HUDEP-2 (cell line): ENCODE results near the gene NOS1AP.
"Not testable (repeated sequence)": the region's sequence is repeated elsewhere in the genome, so short reads cannot be mapped to it uniquely, and the experiment has no call there.

ENCODE experiments used
- DNase-seq, 76 experiments: peaks; one replicate each; lab custom pipeline; 2025; ENCODE audit not compliant: unreplicated experiment in 76 of 76; lab: John Stamatoyannopoulos, UW

Gene NOS1AP

DNA sequence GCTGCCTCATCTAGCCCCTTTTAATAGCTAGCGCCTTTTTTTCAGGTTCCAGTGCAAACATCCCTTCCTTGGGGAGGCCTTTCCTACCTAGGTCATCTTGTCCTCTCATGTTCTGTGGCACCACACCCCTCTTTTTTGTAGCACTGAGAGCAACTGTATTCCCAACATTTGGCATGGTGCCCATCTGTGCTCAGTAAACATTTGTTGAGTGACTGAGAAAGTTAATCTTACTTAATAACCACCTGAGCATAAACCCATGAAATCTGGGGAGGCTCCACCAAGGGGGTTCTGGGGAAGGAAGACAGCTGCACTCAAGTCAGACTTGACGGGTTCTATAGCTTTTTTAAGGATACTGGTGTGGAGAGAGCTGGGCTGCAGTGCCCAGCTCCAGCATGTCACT is 90.0 kb downstream of the NOS1AP start:
- DNase-seq = no peak

DNA sequence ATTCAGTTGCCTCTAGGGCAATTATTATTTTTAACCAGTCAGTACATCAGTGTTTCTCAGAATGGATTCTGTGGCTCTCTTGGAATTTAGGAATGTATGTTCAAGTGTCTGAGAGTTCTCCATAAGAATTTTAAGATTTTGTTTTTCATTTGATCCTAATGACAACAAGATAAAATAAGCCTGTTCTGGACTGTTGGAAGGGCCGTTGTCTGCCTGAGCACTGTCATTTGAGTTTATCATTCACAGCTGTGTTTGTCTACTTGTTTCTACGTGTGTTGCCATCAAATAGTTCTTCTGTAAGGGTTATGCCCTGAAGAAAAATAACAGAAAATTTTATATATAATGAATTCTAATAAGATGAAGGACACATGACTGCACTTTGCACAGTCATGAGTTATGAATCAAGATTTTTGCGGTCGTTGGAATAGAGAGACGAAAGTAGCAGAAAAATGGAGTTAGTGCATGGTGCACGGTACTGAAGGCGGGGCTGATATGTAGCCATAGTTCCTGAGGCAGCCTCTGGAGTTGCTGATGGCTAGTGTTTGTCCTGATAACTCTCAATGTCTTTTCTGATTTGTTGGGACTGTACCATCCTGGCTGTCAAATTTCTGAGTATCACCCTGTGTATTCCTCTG is 92.5 kb downstream of the NOS1AP start:
- no peak for DNase-seq

DNA sequence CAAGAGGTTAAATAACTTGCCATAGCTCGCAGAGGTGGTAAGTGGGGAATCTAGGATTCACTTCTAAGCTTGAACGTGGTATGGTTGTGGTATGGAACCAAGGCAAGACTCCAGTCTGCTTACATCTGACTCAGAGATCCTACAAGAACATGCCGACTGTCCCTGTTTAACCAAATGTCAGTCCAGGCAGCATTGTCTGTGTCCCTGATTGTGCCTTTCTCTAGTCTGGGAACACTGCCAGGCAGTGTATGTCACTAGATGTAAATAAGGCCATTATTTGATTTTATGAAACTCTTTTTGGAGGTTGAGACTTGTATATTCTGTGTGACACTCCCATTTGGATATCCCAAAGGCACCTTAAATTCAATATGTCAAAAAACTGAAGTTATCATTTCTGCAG is 96.0 kb downstream of the NOS1AP start:
- no peak for DNase-seq

DNA sequence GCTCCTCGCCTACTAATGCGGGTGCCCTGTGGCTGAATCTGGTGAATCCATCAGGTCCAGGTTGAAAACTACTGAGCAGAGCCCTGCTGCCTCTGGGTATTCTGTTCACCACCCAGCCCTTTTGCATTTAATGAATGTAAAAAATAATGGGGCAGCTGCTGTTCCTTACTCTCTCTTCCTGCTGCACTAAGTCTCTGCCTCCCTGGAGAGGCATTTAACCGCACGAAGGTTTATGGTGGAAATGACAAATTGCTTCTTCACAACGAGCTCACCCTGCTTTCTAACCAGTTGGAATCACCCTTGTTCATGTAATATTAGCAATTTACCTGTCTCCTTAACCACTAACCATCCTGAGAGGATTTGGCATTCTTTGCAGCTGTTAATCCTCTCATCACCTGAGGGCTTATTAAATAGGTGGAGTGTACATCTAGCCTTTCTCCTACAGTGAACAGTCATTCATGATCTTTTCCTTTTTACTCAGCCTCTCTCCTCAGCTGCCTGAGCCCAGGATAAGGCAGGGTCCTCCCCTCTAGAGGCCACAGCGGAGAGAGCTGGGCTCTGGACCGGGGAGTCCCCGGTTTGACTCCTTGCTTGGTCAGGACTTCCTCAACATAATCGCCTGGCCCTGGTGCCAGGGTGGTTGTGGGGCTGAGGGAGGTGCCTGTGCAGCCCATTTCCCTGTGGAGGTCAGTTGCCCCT is 97.6 kb downstream of the NOS1AP start:
- no peak for DNase-seq

DNA sequence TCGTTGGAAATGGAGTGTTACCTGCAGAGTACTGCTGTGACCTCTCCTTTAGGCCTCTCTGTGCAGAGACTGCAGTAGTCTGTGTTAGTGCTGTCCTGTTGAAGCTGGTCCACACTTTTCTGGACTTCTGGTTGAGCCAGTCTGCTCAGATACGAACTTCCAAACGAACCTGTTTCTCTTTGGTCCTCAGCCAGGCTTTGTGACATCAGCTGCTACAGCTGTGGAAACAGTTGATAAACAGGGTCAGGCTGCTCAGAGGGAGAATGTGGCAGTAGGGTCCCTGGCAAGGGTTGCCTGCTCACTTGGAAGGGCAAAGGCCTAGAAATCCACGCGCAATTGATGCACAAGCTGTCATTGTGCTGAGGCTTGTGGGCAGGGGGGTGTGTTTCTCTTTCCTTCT is 98.8 kb downstream of the NOS1AP start:
- DNase-seq = no peak

DNA sequence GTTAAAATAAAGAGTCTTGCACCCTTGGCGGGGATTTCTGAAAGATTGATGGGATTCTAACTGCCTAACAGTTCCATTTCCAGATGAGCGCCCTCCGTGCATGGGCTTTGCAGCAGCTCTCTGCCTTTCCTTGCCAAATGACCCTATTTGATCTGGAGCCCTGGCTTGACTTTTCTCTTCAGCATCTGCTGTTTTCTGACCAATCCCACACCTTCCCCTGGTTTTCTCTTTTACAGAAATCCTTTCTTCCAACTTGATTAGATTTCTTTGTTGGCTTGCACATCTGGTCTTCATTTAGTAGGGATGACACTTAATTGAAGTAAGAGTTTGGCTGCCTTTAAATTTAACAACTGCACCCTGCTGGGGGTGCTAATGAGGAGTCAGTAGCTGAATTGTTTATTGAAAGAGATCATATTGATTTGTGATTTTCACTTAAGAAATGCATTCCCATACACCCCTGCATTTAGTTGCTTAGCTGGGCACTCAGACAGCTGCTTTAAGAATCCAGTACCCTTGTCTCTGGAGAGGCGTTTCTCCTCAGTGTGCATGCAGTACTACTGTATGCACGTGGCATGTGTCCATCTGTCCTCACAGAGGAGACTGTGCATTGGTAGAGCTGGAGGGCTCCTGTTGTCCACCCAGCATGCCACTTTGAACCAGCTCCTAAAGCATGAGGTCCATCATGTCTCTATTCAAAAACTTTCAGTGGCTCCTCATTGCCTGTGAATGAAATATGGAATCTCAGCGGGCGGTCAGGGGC is 99.7 kb downstream of the NOS1AP start:
- no peak for DNase-seq

DNA sequence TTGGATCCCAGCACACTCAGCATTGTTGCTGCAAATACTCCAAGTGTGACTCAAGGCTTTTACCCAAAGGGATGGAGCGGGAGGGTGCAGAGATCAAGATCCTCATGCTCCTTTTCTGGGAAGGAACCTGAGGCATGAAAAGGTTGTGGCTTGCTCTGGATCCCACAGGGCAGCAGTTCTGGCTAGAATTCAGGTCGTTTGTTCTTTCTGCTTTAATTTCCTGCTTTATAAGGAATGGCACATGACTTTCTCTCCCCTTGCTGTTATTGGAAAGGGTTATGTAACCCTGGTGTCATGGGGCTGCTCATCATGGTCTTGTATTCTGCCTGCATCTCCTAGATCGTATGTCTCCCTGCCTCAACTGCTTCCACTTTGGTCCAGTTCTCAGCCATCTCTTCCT is 101.6 kb downstream of the NOS1AP start:
- DNase-seq = no peak

DNA sequence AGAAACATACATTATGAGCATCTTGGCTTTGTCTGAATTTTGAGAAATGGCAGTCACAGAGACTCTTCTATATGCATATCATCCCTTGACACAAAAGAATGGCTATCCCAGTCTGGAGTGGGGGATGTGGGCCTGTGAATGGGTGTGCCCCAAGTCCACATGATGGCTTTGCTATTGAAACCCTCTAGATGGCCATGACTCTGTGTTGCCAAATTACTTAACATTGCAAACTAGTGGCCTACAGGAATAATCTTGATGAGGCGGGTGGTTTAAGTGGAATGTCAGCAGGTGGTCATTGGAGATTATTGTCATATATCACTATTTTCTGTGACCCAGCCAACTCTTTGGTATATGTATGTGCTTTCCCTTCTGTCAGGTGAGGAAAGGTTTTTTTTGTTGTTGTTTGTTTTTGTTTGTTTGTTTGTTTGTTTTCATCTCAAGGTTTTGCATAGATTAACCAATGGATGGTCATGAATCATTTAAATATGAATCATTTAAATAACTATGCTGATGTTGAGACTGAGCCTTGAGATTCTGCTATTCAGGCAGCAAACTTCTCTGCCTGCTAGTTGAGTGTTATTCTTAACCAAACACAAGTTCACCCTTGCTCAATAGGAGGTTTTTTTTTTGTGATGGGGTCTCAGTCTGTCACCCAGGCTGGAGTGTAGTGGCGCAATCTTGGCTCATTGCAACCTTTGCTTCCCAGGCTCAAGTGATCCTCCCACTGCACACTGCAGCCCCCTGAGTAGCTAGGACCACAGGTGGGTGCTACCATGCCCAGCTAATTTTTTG is 103.0 kb downstream of the NOS1AP start:
- no peak for DNase-seq

DNA sequence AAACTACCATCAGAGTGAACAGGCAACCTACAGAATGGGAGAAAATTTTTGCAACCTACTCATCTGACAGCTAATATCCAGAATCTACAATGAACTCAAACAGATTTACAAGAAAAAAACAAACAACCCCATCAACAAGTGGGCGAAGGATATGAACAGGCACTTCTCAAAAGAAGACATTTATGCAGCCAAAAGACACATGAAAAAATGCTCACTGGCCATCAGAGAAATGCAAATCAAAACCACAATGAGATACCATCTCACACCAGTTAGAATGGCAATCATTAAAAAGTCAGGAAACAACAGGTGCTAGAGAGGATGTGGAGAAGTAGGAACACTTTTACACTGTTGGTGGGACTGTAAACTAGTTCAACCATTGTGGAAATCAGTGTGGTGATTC is 104.1 kb downstream of the NOS1AP start:
- DNase-seq = not testable (repeated sequence)

DNA sequence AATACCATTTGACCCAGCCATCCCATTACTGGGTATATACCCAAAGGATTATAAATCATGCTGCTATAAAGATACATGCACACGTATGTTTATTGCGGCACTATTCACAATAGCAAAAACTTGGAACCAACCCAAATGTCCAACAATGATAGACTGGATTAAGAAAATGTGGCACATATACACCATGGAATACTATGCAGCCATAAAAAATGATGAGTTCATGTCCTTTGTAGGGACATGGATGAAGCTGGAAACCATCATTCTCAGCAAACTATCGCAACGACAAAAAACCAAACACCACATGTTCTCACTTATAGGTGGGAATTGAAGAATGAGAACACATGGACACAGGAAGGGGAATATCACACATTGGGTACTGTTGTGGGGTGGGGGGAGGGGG is 104.5 kb downstream of the NOS1AP start:
- DNase-seq = not testable (repeated sequence)

DNA sequence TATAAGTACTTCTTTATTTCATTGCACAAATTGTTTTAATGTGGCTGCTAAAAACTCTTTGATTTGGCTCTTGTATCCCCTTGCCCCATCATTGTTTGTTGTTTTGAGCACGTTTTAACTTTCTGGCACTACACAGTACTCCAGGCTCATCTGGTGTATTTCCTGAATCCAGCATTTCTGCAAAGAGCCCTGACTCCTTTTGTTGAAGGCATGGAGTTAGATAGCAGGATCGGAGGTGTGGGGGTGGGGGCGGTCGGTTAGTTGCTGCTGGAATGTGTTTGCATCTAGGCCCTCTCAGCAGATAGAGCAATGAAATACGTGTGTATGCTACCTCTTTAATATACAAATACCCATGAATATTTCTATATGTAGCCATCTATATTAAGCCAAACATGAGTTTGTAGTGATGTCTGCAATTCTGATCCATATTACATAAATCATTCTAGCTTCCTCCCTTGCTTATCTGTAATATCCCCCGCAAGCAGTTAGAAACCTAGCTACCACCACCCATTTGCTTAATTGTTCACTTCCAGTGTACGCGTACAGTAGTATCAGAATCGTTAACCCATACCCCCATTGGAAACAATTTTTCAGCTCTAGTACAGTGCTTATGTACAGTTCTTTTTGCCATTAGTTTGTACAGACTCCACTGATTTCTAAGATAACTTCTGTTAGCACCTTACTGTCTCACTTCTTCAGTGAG is 106.0 kb downstream of the NOS1AP start:
- no peak for DNase-seq

DNA sequence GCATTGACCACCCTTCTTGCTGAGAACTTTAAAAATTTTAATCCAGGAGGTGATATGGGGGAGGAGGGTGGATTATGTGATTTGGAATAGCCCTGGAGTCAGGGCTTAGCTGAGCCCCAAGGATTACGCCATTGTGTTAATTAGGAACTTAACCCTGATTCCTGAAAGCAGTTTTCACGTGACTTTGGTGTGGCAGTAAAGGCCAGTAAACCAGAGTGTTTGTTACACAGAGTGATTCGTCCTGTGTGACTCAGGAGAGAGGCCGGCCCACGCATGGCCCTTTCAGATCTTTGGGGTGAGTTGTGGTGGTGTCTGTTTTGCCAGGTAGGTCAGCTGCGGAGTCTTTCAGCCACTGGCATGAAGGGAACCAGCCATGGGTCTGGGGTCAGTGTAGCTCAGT is 107.6 kb downstream of the NOS1AP start:
- no peak for DNase-seq

DNA sequence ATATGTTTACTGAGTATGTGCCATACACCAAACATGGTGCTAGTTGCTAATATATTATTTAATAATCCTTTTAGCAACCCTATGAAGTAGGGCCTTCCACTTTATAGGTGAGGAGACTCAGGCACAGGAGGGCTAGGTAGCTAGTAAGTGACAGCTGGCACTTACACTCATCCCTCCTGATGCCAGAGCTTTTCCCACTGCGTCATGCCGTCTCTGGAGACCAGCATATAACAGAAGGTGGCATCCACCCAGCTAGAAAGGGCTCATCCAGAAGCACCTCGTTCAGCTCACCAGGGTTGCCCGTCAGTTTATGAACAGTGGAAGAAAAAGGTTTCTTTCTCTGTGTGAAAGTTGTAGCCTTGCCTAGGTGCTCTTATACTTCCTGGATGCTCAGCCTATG is 108.9 kb downstream of the NOS1AP start:
- no peak for DNase-seq

DNA sequence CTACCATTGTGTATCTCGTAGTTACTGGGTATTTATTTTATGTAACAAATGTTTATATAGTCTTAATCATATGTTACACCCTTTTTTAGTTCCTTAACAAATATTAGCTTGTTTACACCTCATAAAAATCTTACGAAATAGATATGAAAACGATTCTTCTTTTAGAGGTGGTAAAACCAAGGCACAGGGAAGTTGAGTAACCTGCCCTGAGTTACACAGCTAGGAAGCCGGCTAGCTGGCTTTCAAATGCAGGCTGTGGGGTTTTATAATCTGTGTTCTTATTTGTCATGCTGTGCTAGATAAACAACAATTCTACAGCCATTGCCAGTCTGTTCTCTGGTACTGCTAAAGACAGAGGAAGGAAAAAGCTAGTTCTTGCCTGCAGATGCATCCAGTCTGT is 109.6 kb downstream of the NOS1AP start:
- no peak for DNase-seq

DNA sequence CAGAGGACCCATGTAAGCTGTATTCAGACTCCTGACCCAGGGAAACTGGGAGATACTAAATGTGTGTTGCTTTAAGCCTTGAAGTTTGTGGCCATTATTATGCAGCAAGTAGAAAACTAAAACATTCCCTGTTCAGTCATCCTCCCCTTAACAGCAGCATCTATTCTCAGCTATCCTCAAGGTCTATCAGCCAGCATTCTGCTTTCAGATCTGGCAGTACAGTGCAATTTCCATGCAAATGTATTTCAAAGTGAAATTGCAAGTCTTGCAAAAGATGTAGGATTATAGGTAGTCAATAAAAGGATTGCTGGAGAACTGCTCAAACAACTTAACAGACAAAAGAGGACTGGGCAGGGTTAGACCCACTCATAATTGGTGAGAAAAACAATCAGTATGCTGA is 111.3 kb downstream of the NOS1AP start:
- DNase-seq = no peak

DNA sequence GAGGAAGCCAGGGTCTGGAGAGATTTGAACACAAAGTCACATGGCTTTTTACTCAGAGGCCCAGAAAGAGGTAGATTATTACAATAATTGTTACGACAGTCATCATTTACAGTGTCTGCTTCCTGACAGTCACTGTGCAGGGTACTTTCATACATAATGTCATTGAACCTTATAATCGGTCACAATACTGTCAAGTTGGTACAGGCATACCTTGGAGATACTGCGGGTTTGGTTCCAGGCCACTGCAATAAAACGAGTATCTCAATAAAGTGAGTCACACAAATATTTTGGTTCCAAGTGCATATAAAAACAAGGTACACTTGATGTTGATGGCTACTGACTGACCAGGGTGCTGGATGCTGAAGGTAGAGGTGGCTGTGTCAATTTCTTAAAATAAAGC is 112.6 kb downstream of the NOS1AP start:
- DNase-seq = no peak

DNA sequence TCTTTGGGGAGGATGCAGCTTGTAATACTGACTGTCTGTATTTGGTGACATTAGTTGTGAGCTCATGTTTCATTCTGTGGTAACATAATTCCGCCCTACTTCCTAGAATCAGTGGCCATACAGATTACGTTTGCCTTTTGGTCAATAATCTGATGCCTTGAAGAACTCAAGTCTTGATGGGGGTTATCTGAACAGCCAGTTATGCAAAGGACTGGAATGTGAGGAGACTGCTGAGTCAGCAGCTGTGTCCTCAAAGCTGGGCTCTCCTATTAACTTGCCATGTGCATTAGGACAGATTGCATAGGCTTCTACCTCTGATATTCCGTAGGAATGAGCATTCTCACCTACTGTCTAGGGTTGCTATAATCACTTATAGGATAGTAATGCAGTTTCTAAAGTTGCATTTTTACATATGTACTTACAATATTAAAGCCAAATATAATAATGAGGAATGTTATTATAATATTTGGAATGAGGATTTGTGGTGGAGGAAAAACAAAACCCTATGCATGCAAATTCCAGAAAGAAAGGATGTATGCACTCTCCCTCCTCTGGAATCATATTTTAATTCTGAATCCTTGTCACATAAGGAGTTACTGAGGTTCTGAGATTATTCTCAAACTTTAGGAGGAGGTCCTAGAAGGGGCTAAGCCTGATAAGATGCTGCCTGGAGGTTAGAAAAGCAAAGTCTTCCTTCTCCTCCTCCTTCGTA is 116.0 kb downstream of the NOS1AP start:
- no peak for DNase-seq

DNA sequence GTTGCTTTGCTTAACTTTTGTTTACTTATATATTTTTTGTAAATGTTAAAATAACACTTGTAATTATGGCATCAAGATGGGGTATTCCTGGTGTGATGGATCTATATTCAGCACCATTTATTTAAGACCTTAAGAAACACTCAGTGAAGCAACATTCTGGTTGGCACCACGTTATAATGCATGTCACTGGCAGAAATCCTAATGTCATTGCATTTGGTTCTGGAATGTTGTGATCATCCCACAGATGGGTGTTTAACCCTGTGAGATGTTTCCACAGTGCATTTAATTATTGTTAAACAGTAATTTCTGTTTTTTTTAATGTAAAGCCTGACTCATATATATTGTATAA is 116.5 kb downstream of the NOS1AP start:
- DNase-seq = no peak

DNA sequence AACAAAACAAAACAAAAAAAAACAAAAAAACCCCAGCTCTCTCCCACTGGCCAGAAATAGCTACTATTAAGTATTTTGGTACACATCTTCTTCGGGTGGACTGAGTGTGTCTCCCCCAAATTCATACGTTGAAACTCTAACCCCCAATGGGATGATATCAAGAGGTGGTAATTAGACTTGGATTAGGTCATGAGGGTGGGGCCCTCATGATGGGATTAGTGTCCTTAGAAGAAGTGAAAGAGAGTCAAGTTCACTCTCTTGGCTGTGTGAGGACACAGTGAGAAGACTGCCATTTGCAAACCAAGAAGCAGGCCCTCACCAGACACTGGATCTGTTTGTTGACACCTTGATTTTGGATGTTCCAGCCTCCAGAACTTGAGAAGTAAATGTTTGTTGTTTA is 116.9 kb downstream of the NOS1AP start:
- DNase-seq = no peak

DNA sequence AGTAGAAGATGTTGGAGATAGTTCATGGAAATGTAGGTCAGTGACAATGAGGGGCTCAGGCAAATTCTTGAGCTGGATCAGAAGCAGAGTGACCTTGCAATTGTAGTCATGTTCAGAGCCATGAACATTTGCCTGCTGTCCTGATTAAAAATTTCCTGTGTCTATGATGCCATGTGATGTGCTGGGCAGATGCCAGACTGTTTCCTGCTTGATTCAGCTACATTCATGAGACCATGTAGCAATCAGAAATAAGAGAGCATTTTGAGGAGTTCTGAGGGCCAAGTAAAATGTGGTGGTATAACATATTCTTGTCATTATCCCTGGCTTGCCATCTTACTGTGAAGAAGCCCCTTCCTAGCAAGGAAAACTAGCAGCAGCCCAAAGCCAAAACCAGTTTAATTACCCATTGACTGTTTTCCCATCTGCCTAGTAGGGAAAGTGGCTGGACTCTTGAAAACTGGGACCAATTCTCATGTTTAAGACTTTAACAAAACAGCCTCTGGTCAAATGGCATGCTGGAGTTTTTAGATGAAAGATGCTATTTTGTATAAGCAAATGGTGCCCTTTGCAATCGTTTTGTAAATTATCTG is 118.3 kb downstream of the NOS1AP start:
- no peak for DNase-seq
